Left ventricle myocardium superior (tissue), 1 donor: ENCODE data around the gene SLC8A1. TPM values are rescaled to one million over a fixed set of nuclear protein-coding genes. Genes with fewer than 3 reads are reported as not detected.

Source experiments
- ATAC-seq: fragments of 200-7000 bp; cut with Tn5 transposase; one replicate; pipeline ENCODE4 v1.9.1; 2020; ENCODE audit warnings: mild to moderate bottlenecking, moderate library complexity
- DNase-seq: peaks from one replicate; pipeline ENCODE4 v3.0.0-alpha.2; 2020
- intact Hi-C: fragments of 100-400 bp; cut with micrococcal nuclease; formaldehyde crosslinking; loops from one replicate; pipeline ENCODE4 v1.11.0; 2022
- total RNA-seq: library from RNA; stranded (reverse); fragmentation: NEBNext Ultra II Directional; extraction: Animal tissue kit (Norgen Biotek cat#: 25700); gene quantifications from one replicate; pipeline ENCODE4 v1.2.1, GENCODE V29; 2021
- donor health status: DM: no; HTN: yes; CAD: no; lungs with severe emphysema.

Gene SLC8A1
- total RNA-seq, 1 donor from 2014 or later, result 1,122 TPM

GRCh38 chr2:40197121-40197520 lies 254.8 kb downstream of the SLC8A1 start:
- ATAC-seq (peak; percentile 16), DNase-seq (no peak)
- intact Hi-C loops, result no loop called here

DNA sequence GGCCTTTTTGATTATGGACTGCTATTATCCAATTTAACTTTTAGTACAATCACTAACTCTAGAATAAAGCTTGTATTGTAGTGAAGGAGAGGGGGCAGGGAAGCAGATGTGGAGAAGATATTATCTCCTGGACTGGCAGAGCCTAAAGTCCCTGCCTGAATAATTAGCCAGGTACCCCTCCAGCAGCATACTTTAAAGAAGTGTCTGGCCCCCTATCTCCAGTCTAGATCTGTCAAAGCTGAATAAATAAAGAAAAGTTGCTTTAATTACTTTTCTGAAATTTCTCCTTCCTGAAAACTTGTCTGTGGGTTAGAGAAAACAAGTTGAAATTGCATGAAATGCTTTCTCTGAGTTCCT lies 258.2 kb downstream of the SLC8A1 start:
- DNase-seq (no peak), ATAC-seq (no peak)
- intact Hi-C loops, result no loop called here

DNA sequence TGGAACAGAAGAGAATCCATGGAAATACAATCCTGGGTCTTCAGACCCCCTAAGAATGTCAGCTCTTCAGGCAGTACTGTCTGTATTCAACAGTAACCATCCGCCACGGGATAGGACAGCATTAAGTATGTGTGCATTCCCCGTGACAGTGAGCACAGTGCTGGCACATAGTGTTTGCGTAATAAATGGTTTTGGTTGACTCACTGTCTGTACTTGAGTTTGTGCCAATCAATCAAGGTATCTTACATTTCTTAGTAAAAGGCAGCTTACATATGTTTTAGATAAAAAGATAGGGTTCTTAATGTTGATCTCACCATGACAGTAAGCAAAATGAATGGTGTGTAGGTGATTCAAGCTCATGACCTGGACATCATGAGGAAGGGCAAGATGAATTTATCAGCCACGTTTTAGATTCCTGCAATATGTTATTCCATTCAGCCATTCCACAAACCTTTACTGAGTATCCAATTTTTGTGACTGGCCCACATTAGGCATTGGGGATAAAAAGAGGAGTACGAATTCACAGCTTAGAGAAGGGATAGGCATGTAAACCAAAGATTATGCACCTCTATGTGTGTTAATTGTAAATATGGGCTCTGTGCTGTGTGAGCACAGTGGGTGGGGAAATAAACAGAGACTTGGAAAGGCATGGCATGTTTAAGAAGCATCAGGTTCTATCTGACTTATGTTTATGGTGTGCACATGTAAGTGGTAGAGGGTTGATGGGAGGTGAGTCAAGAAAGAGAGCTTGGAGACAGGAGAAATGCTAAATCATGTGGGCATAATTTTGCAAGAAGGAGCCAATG lies 258.8 kb downstream of the SLC8A1 start:
- ATAC-seq (no peak), DNase-seq (no peak)
- intact Hi-C loops, result no loop called here

GRCh38 chr2:40190457-40190856 lies 261.4 kb downstream of the SLC8A1 start:
- intact Hi-C loops, result no loop called here
- ATAC-seq (no peak), DNase-seq (no peak)

DNA sequence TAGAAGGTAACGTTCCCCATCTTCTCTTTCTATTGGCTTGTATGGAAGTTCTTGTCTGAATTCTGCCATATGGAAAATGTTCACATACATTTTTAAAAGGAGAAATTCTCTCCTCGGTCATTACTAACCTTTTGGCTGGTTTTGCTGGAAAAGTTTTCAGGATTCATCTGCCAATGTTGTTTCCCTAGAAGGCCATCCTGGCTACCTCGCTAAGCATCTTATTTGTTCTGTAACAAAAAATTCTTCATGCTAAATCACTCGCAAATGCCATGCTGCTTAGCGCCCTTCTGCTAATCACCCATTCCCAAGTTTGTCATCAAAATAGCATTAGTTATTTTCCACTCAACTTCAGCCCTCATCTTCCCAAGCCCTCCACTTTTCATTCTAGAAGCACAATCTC lies 262.0 kb downstream of the SLC8A1 start:
- DNase-seq (no peak), ATAC-seq (no peak)
- intact Hi-C loops, result no loop called here

DNA sequence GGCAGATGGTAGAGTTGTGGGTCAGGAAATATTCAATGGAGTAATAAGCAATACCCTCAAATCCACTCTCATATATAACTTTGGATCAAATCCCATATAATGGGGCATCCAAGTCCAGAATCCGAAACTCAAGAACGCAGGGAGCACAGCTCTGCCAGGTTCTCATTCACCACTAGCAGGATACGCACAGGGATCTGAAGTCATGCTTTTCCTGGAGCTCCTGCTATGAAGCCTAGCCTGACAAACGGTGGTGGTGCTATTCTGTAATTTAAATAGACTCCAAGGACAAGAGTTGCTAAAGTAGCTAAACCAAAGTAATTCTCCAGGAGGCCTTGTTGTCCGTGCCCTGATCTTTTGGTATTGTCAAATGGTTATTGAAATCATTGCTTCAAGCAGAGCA lies 264.8 kb downstream of the SLC8A1 start:
- peak; percentile 52 for ATAC-seq
- intact Hi-C loops, result no loop called here

DNA sequence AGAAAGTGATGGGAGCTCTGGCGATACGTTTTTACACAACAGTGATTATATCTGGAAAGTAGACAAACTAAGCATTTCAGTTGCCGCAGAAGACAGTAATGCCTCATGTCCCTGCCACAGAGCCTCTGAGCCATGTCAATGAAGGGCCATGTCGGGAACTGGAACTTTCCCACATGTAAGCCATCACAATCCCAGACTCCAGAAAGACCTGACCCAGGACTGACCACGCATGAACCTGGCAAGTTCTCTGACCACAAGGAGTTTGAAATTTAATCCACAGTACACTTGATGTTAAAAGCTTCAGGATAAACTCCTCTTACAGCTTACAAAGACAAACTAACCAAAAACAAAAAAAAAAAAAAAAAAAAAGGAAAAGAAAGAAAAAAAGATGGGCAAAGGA lies 267.3 kb downstream of the SLC8A1 start:
- intact Hi-C loops, result no loop called here
- no peak for ATAC-seq

More for the DNA sequence above, 264.8 kb downstream of the SLC8A1 start:
- no peak for DNase-seq

DNA sequence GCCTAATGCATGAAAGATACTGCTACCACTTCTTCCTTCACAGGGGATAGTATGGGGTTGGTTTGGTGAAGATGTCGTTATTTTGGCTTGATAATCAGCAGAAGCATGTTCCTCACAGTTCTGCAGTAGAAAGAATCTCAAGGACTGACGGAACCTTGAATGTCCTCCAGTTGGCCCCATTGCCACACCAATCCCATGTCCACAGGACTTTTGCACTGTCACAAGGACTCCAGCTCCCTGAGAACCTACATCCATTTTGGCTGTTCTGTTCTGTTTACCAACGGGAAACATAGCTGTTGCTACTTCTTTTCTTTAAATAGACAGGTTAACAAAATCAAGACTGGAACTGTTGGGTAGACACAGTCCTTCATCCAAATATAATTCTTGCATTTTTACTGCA lies 270.0 kb downstream of the SLC8A1 start:
- ATAC-seq (peak; percentile 71), DNase-seq (no peak)
- intact Hi-C loops, result no loop called here

More for the DNA sequence above, 267.3 kb downstream of the SLC8A1 start:
- no peak for DNase-seq

- no peak for DNase-seq
- intact Hi-C loops, result no loop called here
- no peak for ATAC-seq
Measured at GRCh38 chr2:40179801-40180200, 272.1 kb downstream of the SLC8A1 start.

DNA sequence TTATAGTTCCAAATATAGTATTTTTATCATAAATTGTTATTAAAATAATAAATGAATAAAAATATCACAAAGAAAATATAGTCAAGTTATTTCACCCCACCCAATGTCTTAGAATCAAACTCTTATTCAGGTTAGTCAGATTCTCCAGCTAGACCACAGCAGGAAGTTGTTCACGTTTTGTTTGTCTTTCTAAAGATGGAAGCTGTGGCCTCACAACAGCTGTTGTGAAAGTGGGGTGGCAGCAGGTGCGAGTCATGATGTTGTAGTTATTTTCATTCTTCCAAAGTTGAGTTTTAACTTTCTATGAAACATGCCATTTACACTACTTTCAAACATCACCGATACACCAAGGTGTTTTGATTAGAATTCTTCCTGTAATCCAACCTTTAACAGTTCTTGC lies 272.9 kb downstream of the SLC8A1 start:
- no peak for DNase-seq
- ATAC-seq, result no peak
- intact Hi-C loops, result no loop called here

GRCh38 chr2:40178171-40178778 lies 273.6 kb downstream of the SLC8A1 start:
- intact Hi-C loops, result no loop called here
- DNase-seq (no peak), ATAC-seq (peak; percentile 19)

DNA sequence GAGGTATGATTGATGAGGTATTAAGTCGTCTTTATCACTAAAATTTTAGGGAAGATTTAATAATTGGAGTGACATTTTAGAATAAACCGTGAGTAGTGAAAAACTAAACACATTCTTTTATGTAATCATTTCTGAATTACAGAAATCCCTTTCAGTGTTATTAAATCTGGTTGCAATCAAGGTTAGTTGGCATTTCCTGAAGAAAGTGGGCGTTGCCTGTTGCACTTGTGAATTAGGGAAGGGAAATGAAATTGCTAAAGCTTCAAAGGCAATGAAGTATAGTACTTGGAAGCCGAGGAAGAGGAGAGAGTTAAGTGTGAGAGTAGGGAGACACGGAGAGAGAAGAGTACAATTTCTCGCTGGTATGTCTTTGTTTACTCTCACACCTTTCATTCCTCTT lies 274.5 kb downstream of the SLC8A1 start:
- ATAC-seq, result no peak
- no peak for DNase-seq
- intact Hi-C loops, result no loop called here

DNA sequence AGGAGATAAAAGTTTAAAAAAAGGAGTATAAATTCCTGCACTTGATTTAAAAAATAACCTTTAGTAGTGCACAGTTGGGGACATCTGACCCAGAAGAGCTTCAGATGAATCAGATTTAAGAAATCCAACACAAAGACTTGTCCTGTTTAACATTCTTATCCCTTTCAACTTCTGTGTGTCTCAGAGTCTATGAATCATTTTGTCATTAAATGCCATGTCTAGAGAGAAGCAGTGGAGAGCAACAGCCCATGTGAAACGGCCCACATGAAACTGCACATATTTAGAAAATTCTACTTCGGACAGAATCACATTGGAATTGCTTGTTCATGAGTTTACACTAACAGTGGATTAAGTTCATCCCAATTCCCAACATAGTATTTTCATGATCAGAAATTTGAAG lies 278.6 kb downstream of the SLC8A1 start:
- DNase-seq (no peak), ATAC-seq (no peak)
- intact Hi-C loops, result no loop called here

- DNase-seq (no peak), ATAC-seq (no peak)
- intact Hi-C loops, result no loop called here
Measured at GRCh38 chr2:40169856-40170255, 282.0 kb downstream of the SLC8A1 start.

DNA sequence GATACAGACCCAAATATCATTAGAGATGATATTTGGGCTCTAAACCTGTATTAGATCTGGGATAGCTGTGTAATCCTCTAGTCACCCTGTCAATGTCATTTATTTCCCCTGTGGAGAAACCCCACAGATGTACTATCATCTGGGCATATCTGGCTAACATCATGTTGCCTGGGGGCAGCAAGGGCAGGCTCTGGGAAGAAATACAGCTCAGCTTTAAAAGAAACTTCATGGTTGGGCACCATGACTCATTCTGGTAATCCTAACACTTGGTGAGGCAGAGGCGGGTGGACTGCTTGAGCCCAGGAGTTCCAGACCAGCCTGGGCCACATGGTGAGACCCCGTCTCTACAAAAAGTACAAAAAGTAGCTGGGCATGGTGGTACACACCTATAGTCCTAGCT lies 282.5 kb downstream of the SLC8A1 start:
- intact Hi-C loops, result no loop called here
- ATAC-seq (no peak), DNase-seq (no peak)

DNA sequence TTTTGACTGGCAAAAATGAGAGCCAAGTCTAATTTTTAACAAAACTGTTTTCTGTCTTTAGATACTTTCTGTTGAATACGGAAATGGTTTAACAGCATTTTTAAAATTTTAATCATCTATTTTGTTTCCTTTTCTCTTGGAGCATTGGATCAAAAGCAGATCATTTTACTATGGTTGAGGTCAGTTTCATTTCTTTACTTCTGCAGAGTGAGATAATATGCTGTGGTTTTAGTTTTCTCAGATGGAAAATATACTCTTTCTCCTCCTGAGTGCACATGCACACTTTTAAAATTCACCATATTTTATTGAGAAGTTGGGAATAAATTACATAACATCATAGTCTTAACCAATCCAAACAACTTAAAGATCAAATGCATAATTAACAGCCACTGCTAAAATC lies 283.3 kb downstream of the SLC8A1 start:
- ATAC-seq, result no peak
- DNase-seq, result no peak
- intact Hi-C loops, result no loop called here

- ATAC-seq, result peak; percentile 17
- intact Hi-C loops, result no loop called here
Measured at GRCh38 chr2:40168032-40168431, 283.9 kb downstream of the SLC8A1 start.

GRCh38 chr2:40166006-40166405 lies 285.9 kb downstream of the SLC8A1 start:
- intact Hi-C loops, result no loop called here
- ATAC-seq, result no peak
- no peak for DNase-seq

More at GRCh38 chr2:40168032-40168431, 283.9 kb downstream of the SLC8A1 start:
- no peak for DNase-seq

- ATAC-seq, result peak; percentile 70
Measured at GRCh38 chr2:40165509-40165844, 286.4 kb downstream of the SLC8A1 start.

GRCh38 chr2:40164736-40165508 lies 287.0 kb downstream of the SLC8A1 start:
- DNase-seq, result no peak
- intact Hi-C loops, result no loop called here
- peak; percentile 72 for ATAC-seq

More at GRCh38 chr2:40165509-40165844, 286.4 kb downstream of the SLC8A1 start:
- peak; percentile 38 for DNase-seq
- intact Hi-C loops, result no loop called here
